Measurements from ENCODE around the gene THSD8. TPM values are rescaled to one million over a fixed set of nuclear protein-coding genes. Genes with fewer than 3 reads are reported as not detected.

Gene THSD8
- total and polyA plus RNA-seq, 2 experiments from 2014 or later = 10.8 TPM; not detected in 1

GRCh38 chr19:12777217-12778016 is 24.5 kb upstream of the THSD8 start:
- peaks cover 41% of the 10 kb centered on the region for H3F3A ChIP-seq (ENCODE audit: insufficient read depth)
- peak overlapping the region; percentile 81 for H2AFZ ChIP-seq
- H3K9me3 ChIP-seq (ENCODE audit: low read depth) = no peaks in the 10 kb centered on the region
- no peaks in the 10 kb centered on the region for H3K27me3 ChIP-seq (replicated peaks; ENCODE audit: insufficient read depth)
- in situ Hi-C loops (cut with MboI) = no loop called here
- 6 to 7% methylated on average over 43 of the region's 43 CpGs for WGBS, 2 experiments (ENCODE audit: low coverage in 1 of 2, low lambda C conversion rate in 2 of 2, missing lambda C conversion rate in 2 of 2)
- DNase-seq = peak; percentile 87
- H3K79me2 ChIP-seq (ENCODE audit: insufficient read depth) = no peaks in the 10 kb centered on the region
- H3K4me2 ChIP-seq (ENCODE audit: unreplicated experiment) = peak overlapping the region; percentile 94
- H3K4me3 ChIP-seq = peak overlapping the region; percentile 77
- peaks cover 18% of the 10 kb centered on the region for H3K4me1 ChIP-seq (ENCODE audit: insufficient read depth)
- no peaks in the 10 kb centered on the region for H3K36me3 ChIP-seq (ENCODE audit: low read depth)
- H3K9ac ChIP-seq = peak overlapping the region; percentile 89
- no peaks in the 10 kb centered on the region for H4K20me1 ChIP-seq (ENCODE audit: insufficient read depth)
- H3K9me2 ChIP-seq (ENCODE audit: insufficient read depth) = no peaks in the 10 kb centered on the region
- no peak for TF ChIP-seq EZH2phosphoT487 (IDR thresholded peaks at IDR 0.05; ENCODE audit: insufficient read depth, low read depth)
- TF ChIP-seq EZH2 (IDR thresholded peaks at IDR 0.05; ENCODE audit: insufficient read depth, poor library complexity, severe bottlenecking) = no peak
- peak overlapping the region; percentile 96 for H3K27ac ChIP-seq

DNA sequence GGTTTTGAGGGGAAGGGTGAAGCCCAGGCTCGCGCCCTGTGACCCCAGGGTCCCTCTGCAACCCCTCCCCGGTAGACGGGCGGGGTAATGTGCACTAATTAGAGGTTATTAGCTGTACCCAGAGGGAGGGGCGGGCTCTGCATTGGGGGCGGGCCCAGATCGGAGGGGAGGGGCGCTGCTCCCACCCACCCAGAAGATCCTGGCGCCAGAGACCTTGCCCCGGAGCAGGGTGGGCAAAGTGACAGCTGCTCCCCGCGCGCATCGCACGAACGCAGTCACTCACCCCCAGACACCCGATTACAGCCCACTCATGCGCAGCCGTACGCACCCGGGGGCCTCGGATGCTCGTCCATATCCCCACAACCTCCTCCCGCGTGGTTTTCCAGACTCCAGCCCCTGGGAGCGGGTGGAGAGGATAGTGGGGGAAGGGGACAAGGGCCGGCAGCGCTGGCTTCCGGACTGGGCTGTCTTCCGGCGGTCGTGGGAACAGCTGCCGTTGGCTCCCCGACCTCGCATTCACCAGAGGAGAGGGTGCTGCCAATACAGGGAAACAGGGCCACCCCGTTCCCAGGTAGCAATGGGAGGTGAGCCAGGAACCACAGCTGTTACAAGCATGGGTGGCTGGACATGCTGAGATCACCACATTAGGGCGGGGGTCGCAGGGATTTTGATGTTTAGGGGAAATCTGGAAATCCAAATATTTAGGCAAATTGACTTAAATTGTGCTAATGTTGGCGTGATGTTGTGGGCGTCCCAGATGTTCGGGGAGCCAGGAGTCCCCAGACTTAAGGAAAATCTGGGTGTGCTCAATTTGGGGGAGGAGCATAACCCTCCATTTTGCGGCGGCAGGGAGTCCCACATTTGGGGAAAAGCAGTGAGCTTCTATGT is 23.6 kb upstream of the THSD8 start:
- H3K9me3 ChIP-seq (ENCODE audit: low read depth) = no peaks in the 10 kb centered on the region
- H3F3A ChIP-seq (ENCODE audit: insufficient read depth) = peaks cover 41% of the 10 kb centered on the region
- H3K27ac ChIP-seq = peak overlapping the region; percentile 96
- no peaks in the 10 kb centered on the region for H4K20me1 ChIP-seq (ENCODE audit: insufficient read depth)
- H3K4me2 ChIP-seq (ENCODE audit: unreplicated experiment) = peak overlapping the region; percentile 94
- H3K9ac ChIP-seq = peak overlapping the region; percentile 89
- H3K4me1 ChIP-seq (ENCODE audit: insufficient read depth) = peaks cover 18% of the 10 kb centered on the region
- in situ Hi-C loops (cut with MboI) = no loop called here
- H2AFZ ChIP-seq = peak overlapping the region; percentile 81
- DNase-seq = peak; percentile 88
- H3K27me3 ChIP-seq (replicated peaks; ENCODE audit: insufficient read depth) = no peaks in the 10 kb centered on the region
- peak overlapping the region; percentile 77 for H3K4me3 ChIP-seq
- WGBS, 2 experiments (ENCODE audit: low coverage in 1 of 2, low lambda C conversion rate in 2 of 2, missing lambda C conversion rate in 2 of 2) = 1% methylated on average over 37 to 42 of the region's 44 CpGs
- H3K79me2 ChIP-seq (ENCODE audit: insufficient read depth) = no peaks in the 10 kb centered on the region
- H3K36me3 ChIP-seq (ENCODE audit: low read depth) = no peaks in the 10 kb centered on the region
- no peak for TF ChIP-seq EZH2phosphoT487 (IDR thresholded peaks at IDR 0.05; ENCODE audit: insufficient read depth, low read depth)
- TF ChIP-seq EZH2 (IDR thresholded peaks at IDR 0.05; ENCODE audit: insufficient read depth, poor library complexity, severe bottlenecking) = no peak
- no peaks in the 10 kb centered on the region for H3K9me2 ChIP-seq (ENCODE audit: insufficient read depth)

- Histone ChIP-seq H3K27me3 (replicated peaks; ENCODE audit: insufficient read depth) (no peaks in the 10 kb centered on the region), H3K9ac (peak overlapping the region; percentile 89), H4K20me1 (ENCODE audit: insufficient read depth) (no peaks in the 10 kb centered on the region), H3K4me3 (peak overlapping the region; percentile 77), H3K36me3 (ENCODE audit: low read depth) (no peaks in the 10 kb centered on the region), H3K4me2 (ENCODE audit: unreplicated experiment) (peak overlapping the region; percentile 94), H2AFZ (peak overlapping the region; percentile 81), H3K9me3 (ENCODE audit: low read depth) (no peaks in the 10 kb centered on the region), H3F3A (ENCODE audit: insufficient read depth) (peaks cover 36% of the 10 kb centered on the region), H3K9me2 (ENCODE audit: insufficient read depth) (no peaks in the 10 kb centered on the region), H3K79me2 (ENCODE audit: insufficient read depth) (no peaks in the 10 kb centered on the region), H3K27ac (peak overlapping the region; percentile 96), H3K4me1 (ENCODE audit: insufficient read depth) (peaks cover 20% of the 10 kb centered on the region)
- in situ Hi-C loops (cut with MboI) = no loop called here
- TF ChIP-seq EZH2 (IDR thresholded peaks at IDR 0.05; ENCODE audit: insufficient read depth, poor library complexity, severe bottlenecking) (no peak), EZH2phosphoT487 (IDR thresholded peaks at IDR 0.05; ENCODE audit: insufficient read depth, low read depth) (no peak)
- DNase-seq = no peak
- WGBS, 2 experiments (ENCODE audit: low coverage in 1 of 2, low lambda C conversion rate in 2 of 2, missing lambda C conversion rate in 2 of 2) = 2 to 6% methylated on average over 6 of the region's 6 CpGs
Measured at GRCh38 chr19:12778905-12779161, 23.0 kb upstream of the THSD8 start.

- peak; percentile 88 for DNase-seq
- peak overlapping the region; percentile 77 for H3K4me3 ChIP-seq
- peaks cover 21% of the 10 kb centered on the region for H3K4me1 ChIP-seq (ENCODE audit: insufficient read depth)
- H2AFZ ChIP-seq = peak overlapping the region; percentile 81
- H3K79me2 ChIP-seq (ENCODE audit: insufficient read depth) = no peaks in the 10 kb centered on the region
- H3K9me3 ChIP-seq (ENCODE audit: low read depth) = no peaks in the 10 kb centered on the region
- TF ChIP-seq EZH2phosphoT487 (IDR thresholded peaks at IDR 0.05; ENCODE audit: insufficient read depth, low read depth) (no peak), EZH2 (IDR thresholded peaks at IDR 0.05; ENCODE audit: insufficient read depth, poor library complexity, severe bottlenecking) (no peak)
- H3K27me3 ChIP-seq (replicated peaks; ENCODE audit: insufficient read depth) = no peaks in the 10 kb centered on the region
- H3K27ac ChIP-seq = peak overlapping the region; percentile 96
- no peaks in the 10 kb centered on the region for H3K9me2 ChIP-seq (ENCODE audit: insufficient read depth)
- peaks cover 35% of the 10 kb centered on the region for H3F3A ChIP-seq (ENCODE audit: insufficient read depth)
- H3K9ac ChIP-seq = peak overlapping the region; percentile 89
- H3K4me2 ChIP-seq (ENCODE audit: unreplicated experiment) = peak overlapping the region; percentile 94
- 37 to 38% methylated on average over 15 of the region's 15 CpGs for WGBS, 2 experiments (ENCODE audit: low coverage in 1 of 2, low lambda C conversion rate in 2 of 2, missing lambda C conversion rate in 2 of 2)
- no peaks in the 10 kb centered on the region for H4K20me1 ChIP-seq (ENCODE audit: insufficient read depth)
- H3K36me3 ChIP-seq (ENCODE audit: low read depth) = no peaks in the 10 kb centered on the region
- in situ Hi-C loops (cut with MboI) = no loop called here
Measured at GRCh38 chr19:12779162-12779993, 22.5 kb upstream of the THSD8 start.

Data from GM23248 (cell line).